Gastroesophageal sphincter (tissue), 3 donors: Measurements from ENCODE around the gene DYNC1LI1.

Source experiments
- POLR2A ChIP-seq, 2 donors: fragments of 450-650 bp; IDR thresholded peaks; one replicate each; pipeline ENCODE4 v1.6.1; 2017; ENCODE audit warnings: antibody characterized with exemption in 2 of 2, mild to moderate bottlenecking in 2 of 2, moderate library complexity in 1 of 2
- TF ChIP-seq, protein P1 (sequence below), 4 experiments: fragments of 200-600 bp in 2 of 4; fragments of 450-650 bp in 2 of 4; sonication (generic) in 1 of 4; IDR thresholded peaks; one replicate each; pipeline ENCODE4 v1.5.1; 2017 to 2019; ENCODE audit warnings: antibody characterized with exemption in 4 of 4, mild to moderate bottlenecking in 2 of 4, moderate library complexity in 2 of 4

DNA sequence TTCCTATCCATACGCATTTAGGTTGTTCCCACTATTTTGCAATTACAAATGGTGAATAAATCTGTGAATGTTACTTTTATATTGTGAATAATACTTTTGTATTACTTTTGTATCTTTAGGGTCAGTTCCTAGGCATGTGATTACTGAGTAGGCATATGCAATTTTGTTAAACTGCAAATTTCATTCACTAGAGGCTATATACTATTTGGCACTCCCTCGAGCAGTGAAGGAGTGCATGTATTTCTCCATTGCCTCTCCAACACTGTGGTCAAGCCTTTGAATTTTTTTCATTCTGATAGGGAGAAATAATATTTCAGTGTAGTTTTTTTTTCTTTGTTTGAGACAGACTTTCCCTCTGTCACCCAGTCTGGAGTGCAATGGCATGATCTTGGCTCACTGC lies 59.7 kb downstream of the DYNC1LI1 start:
- TF ChIP-seq, protein P1, sequence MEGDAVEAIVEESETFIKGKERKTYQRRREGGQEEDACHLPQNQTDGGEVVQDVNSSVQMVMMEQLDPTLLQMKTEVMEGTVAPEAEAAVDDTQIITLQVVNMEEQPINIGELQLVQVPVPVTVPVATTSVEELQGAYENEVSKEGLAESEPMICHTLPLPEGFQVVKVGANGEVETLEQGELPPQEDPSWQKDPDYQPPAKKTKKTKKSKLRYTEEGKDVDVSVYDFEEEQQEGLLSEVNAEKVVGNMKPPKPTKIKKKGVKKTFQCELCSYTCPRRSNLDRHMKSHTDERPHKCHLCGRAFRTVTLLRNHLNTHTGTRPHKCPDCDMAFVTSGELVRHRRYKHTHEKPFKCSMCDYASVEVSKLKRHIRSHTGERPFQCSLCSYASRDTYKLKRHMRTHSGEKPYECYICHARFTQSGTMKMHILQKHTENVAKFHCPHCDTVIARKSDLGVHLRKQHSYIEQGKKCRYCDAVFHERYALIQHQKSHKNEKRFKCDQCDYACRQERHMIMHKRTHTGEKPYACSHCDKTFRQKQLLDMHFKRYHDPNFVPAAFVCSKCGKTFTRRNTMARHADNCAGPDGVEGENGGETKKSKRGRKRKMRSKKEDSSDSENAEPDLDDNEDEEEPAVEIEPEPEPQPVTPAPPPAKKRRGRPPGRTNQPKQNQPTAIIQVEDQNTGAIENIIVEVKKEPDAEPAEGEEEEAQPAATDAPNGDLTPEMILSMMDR (IDR thresholded peaks at IDR 0.05) = no peak
- no peak for TF ChIP-seq POLR2A (IDR thresholded peaks at IDR 0.05)
